ENCODE data around the gene DNMT3A. TPM values are rescaled to one million over a fixed set of nuclear protein-coding genes. Genes with fewer than 3 reads are reported as not detected.
"Not testable (repeated sequence)": the region's sequence is repeated elsewhere in the genome, so short reads cannot be mapped to it uniquely, and the experiment has no call there.

DNMT3A gene
- total RNA-seq, 1 experiment from 2014 or later = 8.0 TPM

DNA sequence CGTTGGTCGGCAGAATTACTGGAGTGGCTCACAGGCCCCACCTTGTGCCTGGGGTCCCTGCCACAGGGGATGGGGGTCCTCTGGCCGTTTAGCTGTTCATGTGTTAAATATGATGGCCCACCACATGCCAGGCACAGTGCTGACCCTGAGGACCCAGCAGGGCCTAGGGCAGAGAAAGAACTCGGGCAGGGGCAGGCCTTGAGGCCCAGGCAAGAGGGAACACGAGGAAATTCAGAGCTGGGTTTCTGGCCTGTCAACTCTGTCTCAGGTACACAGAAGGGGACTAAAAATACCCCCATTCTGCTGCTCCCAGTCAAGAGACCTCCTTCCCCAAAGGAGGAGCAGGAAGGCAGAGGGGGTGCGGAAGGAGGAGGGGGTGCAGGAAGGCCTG lies 66.2 kb downstream of the DNMT3A start:
- ChIA-PET POLR2A (no interaction called here), CTCF (no interaction called here)
- Mint-ChIP-seq H3K4me3 (ENCODE audit: unreplicated experiment) (no peak overlapping the region), H3K27ac (ENCODE audit: low read depth, unreplicated experiment) (no peak overlapping the region), H3K4me1 (ENCODE audit: insufficient read depth, unreplicated experiment) (peaks cover 23% of the 10 kb centered on the region), H3K9me3 (ENCODE audit: unreplicated experiment) (no peaks in the 10 kb centered on the region), H3K36me3 (ENCODE audit: insufficient read depth, unreplicated experiment) (peaks cover 7% of the 10 kb centered on the region), H3K27me3 (ENCODE audit: insufficient read depth, unreplicated experiment) (no peaks in the 10 kb centered on the region)
- no peak for TF ChIP-seq CTCF (IDR thresholded peaks at IDR 0.05; ENCODE audit: unreplicated experiment)
- BruUV-seq (replicated peaks) = no TSS peak
- intact Hi-C loops (cut with micrococcal nuclease) = no loop called here
- DNase-seq (ENCODE audit: unreplicated experiment) = no peak

DNA sequence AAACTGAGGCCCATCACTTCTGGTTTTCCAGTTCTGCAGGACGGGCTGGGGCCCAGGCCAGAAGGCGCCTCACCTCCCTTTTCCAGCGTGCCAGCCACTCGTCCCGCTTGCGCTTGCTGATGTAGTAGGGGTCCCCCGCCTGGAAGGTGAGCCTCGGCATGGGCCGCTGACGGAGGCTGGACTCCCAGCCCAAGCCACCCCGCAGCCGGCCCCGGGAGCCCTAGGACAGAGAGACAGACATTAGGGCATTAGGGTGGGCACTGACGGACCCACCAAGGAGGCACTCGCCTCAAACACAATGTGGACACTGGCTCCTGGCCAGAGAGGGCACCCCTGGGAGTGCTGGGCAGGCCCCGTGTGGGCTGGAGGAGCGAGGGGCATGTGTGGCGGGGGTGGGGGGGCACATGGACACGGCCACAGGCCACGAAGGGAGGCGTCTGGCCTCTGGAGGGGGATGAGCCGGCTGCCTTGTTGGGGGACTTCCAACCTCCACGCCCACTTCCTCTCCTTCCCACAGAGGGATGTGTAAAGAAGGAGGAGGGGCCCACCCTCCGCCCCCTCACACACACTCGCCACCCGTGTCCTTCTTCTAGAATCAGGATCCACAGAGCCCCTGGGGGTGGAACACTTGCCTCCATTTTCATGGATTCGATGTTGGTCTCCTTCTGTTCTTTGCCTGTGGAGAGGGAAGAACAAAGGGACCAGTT lies 66.7 kb downstream of the DNMT3A start:
- ChIA-PET CTCF (no interaction called here), POLR2A (no interaction called here)
- H3K4me3 Mint-ChIP-seq (ENCODE audit: unreplicated experiment) = no peak overlapping the region
- H3K36me3 Mint-ChIP-seq (ENCODE audit: insufficient read depth, unreplicated experiment) = peaks cover 7% of the 10 kb centered on the region
- no peaks in the 10 kb centered on the region for H3K27me3 Mint-ChIP-seq (ENCODE audit: insufficient read depth, unreplicated experiment)
- DNase-seq (ENCODE audit: unreplicated experiment) = no peak
- no peaks in the 10 kb centered on the region for H3K9me3 Mint-ChIP-seq (ENCODE audit: unreplicated experiment)
- no peak for TF ChIP-seq CTCF (IDR thresholded peaks at IDR 0.05; ENCODE audit: unreplicated experiment)
- BruUV-seq (replicated peaks) = no TSS peak
- H3K27ac Mint-ChIP-seq (ENCODE audit: low read depth, unreplicated experiment) = no peak overlapping the region
- intact Hi-C loops (cut with micrococcal nuclease) = no loop called here
- H3K4me1 Mint-ChIP-seq (ENCODE audit: insufficient read depth, unreplicated experiment) = peaks cover 17% of the 10 kb centered on the region

- no peak for DNase-seq (ENCODE audit: unreplicated experiment)
- POLR2A ChIA-PET = no interaction called here
- no peak for TF ChIP-seq CTCF (IDR thresholded peaks at IDR 0.05; ENCODE audit: unreplicated experiment)
- BruUV-seq (replicated peaks) = no TSS peak
- intact Hi-C loops (cut with micrococcal nuclease) = no loop called here
- H3K27ac Mint-ChIP-seq (ENCODE audit: low read depth, unreplicated experiment) = no peak overlapping the region
- no peak overlapping the region for H3K4me3 Mint-ChIP-seq (ENCODE audit: unreplicated experiment)
- H3K4me1 Mint-ChIP-seq (ENCODE audit: insufficient read depth, unreplicated experiment) = peaks cover 9% of the 10 kb centered on the region
- CTCF ChIA-PET = no interaction called here
- no peaks in the 10 kb centered on the region for H3K27me3 Mint-ChIP-seq (ENCODE audit: insufficient read depth, unreplicated experiment)
- H3K36me3 Mint-ChIP-seq (ENCODE audit: insufficient read depth, unreplicated experiment) = peaks cover 11% of the 10 kb centered on the region
- H3K9me3 Mint-ChIP-seq (ENCODE audit: unreplicated experiment) = no peaks in the 10 kb centered on the region
Measured at GRCh38 chr2:25273985-25274535, 67.7 kb downstream of the DNMT3A start.

- CTCF ChIA-PET = interaction anchor here (0.6 kb wide), 1 partner anchor 107 kb away, joined by 3 read pairs; no protein-coding TSS in a partner anchor
- POLR2A ChIA-PET; BruUV-seq (replicated peaks); H3K9me3 Mint-ChIP-seq (ENCODE audit: unreplicated experiment); intact Hi-C loops (cut with micrococcal nuclease); H3K27ac Mint-ChIP-seq (ENCODE audit: low read depth, unreplicated experiment); H3K27me3 Mint-ChIP-seq (ENCODE audit: insufficient read depth, unreplicated experiment); H3K4me1 Mint-ChIP-seq (ENCODE audit: insufficient read depth, unreplicated experiment); DNase-seq (ENCODE audit: unreplicated experiment); H3K4me3 Mint-ChIP-seq (ENCODE audit: unreplicated experiment): not testable (repeated sequence)
- H3K36me3 Mint-ChIP-seq (ENCODE audit: insufficient read depth, unreplicated experiment) = peaks cover 13% of the 10 kb centered on the region
Measured at GRCh38 chr2:25272705-25273104, 69.0 kb downstream of the DNMT3A start.
